A549 (cell line): ENCODE results near the gene FHL2. TPM values are rescaled to one million over a fixed set of nuclear protein-coding genes. Genes with fewer than 3 reads are reported as not detected.

Experiments used
- ATAC-seq, 2 experiments: fragments of 200-7000 bp in 1 of 2; fragments of >200 bp in 1 of 2; cut with Nextera tagmentation in 1 of 2; cut with Tn5 transposase in 1 of 2; 3 replicates each; pipeline versions ENCODE4 v1.8.0 to v1.9.1; 2018 to 2020; ENCODE audit warnings: mild to moderate bottlenecking in 1 of 2, moderate library complexity in 1 of 2
- CTCF ChIA-PET: fragments of 300-600 bp; sonication (Branson Sonifier 250); formaldehyde crosslinking; extraction: SDS; loops from one replicate; lab custom pipeline; 2021; ENCODE audit warnings: antibody characterized with exemption, inconsistent platforms; lab: Yijun Ruan, JAX
- POLR2A ChIA-PET: fragments of 350-600 bp; formaldehyde crosslinking; extraction: SDS; loops from one replicate; lab custom pipeline; 2021; ENCODE audit warnings: antibody characterized with exemption, inconsistent platforms; lab: Yijun Ruan, JAX
- DNase-seq, 2 experiments: peaks; one replicate each; pipeline versions ENCODE4 v3.0.0 to v3.0.0-alpha.2; 2011 to 2016; ENCODE audit warnings: low read depth in 1 of 2, low spot score in 1 of 2
- FAIRE-seq: peaks from 2 replicates; lab custom pipeline; 2011; peaks lifted over from hg19 to GRCh38; lab: Jason Lieb, UNC
- H3K27ac ChIP-seq, 2 experiments: fragments of >200 bp; sonication (Bioruptor Twin); formaldehyde crosslinking; 3 replicates each; pipeline ENCODE4 v1.5.1; 2016 to 2017
- H3K4me1 ChIP-seq: fragments of >200 bp; sonication (Bioruptor Twin); formaldehyde crosslinking; 3 replicates; pipeline ENCODE4 v1.6.1; 2016
- H3K4me2 ChIP-seq: fragments of >200 bp; sonication (Bioruptor Twin); formaldehyde crosslinking; 3 replicates; pipeline ENCODE4 v1.6.1; 2016
- H3K4me3 ChIP-seq: fragments of >200 bp; sonication (Bioruptor Twin); formaldehyde crosslinking; 3 replicates; pipeline ENCODE4 v1.5.1; 2016
- H3K9me3 ChIP-seq: fragments of >200 bp; sonication (Bioruptor Twin); formaldehyde crosslinking; 3 replicates; pipeline ENCODE4 v1.6.1; 2016
- BCL3 ChIP-seq: fragments of >200 bp; sonication (Bioruptor Twin); formaldehyde crosslinking; IDR thresholded peaks from 3 replicates; pipeline ENCODE4 v1.6.1; 2016
- CBX8 ChIP-seq: fragments of 200-600 bp; sonication (generic); IDR thresholded peaks from 2 replicates; pipeline ENCODE4 v1.6.1; 2016
- EHMT2 ChIP-seq: fragments of 200-600 bp; sonication (generic); IDR thresholded peaks from 2 replicates; pipeline ENCODE4 v1.6.1; 2016; ENCODE audit warnings: antibody characterized with exemption, low read depth, mild to moderate bottlenecking, moderate library complexity
- ESRRA ChIP-seq: fragments of 150-350 bp; IDR thresholded peaks from 2 replicates; pipeline ENCODE4 v1.6.1; 2014; ENCODE audit warnings: mild to moderate bottlenecking, low read length, borderline replicate concordance
- FOSB ChIP-seq: fragments of 250-450 bp; sonication (Bioruptor Pico); IDR thresholded peaks from 2 replicates; pipeline ENCODE4 v1.5.0; 2020; ENCODE audit warnings: mild to moderate bottlenecking, moderate library complexity
- HDAC2 ChIP-seq: fragments of 200-600 bp; sonication (generic); IDR thresholded peaks from 2 replicates; pipeline ENCODE4 v1.6.1; 2016
- HEYL ChIP-seq: fragments of 250-450 bp; sonication (Bioruptor Pico); IDR thresholded peaks from 2 replicates; pipeline ENCODE4 v1.8.0; 2021; ENCODE audit warnings: mild to moderate bottlenecking, moderate library complexity
- JUN ChIP-seq, 2 experiments: fragments of >200 bp; sonication (Bioruptor Twin); formaldehyde crosslinking; IDR thresholded peaks; 2 replicates in 1 of 2; 3 replicates in 1 of 2; pipeline ENCODE4 v1.6.1; 2016 to 2017
- KDM5A ChIP-seq: fragments of 200-600 bp; sonication (generic); IDR thresholded peaks from 2 replicates; pipeline ENCODE4 v1.6.1; 2016; ENCODE audit warnings: antibody characterized with exemption, mild to moderate bottlenecking
- MAFK ChIP-seq: fragments of 450-650 bp; IDR thresholded peaks from 2 replicates; pipeline ENCODE4 v1.6.1; 2014; ENCODE audit not compliant: partially characterized antibody
- NFE2L2 ChIP-seq: fragments of 150-350 bp; conservative IDR thresholded peaks from 2 replicates; pipeline ENCODE4 v1.6.1; 2014; ENCODE audit warnings: low read length
- NR3C1 ChIP-seq: fragments of >200 bp; sonication (Bioruptor Twin); formaldehyde crosslinking; IDR thresholded peaks from 3 replicates; pipeline ENCODE4 v1.6.1; 2017
- PBX3 ChIP-seq: IDR thresholded peaks from 2 replicates; pipeline ENCODE4 v1.6.1; 2012
- PHF8 ChIP-seq: fragments of 200-600 bp; sonication (generic); IDR thresholded peaks from 2 replicates; pipeline ENCODE4 v1.6.1; 2016; ENCODE audit warnings: low read depth, mild to moderate bottlenecking, antibody characterized with exemption, moderate library complexity, borderline replicate concordance
- RFX5 ChIP-seq: fragments of 450-650 bp; IDR thresholded peaks from 2 replicates; pipeline ENCODE4 v1.7.1; 2014; ENCODE audit warnings: antibody characterized with exemption, mild to moderate bottlenecking, moderate library complexity
- SMC3 ChIP-seq: fragments of >200 bp; sonication (Bioruptor Twin); formaldehyde crosslinking; IDR thresholded peaks from 3 replicates; pipeline ENCODE4 v1.6.1; 2018; ENCODE audit warnings: inconsistent platforms
- TFCP2L1 ChIP-seq: fragments of 250-450 bp; sonication (Bioruptor Pico); IDR thresholded peaks from 2 replicates; pipeline ENCODE4 v1.5.0; 2021; ENCODE audit warnings: mild to moderate bottlenecking
- TP53 ChIP-seq: fragments of 250-450 bp; sonication (Bioruptor Pico); IDR thresholded peaks from 2 replicates; pipeline ENCODE4 v1.5.0; 2021; ENCODE audit warnings: mild to moderate bottlenecking, moderate library complexity
- USF2 ChIP-seq: fragments of 450-650 bp; IDR thresholded peaks from 2 replicates; pipeline ENCODE4 v1.6.1; 2014; ENCODE audit warnings: antibody characterized with exemption
- WGBS: methylation state at CpG from one replicate; pipeline ENCODE4 v1.1.6; 2017; ENCODE audit errors: missing lambda C conversion rate; 5-methylcytosine and 5-hydroxymethylcytosine counted together
- polyA plus RNA-seq, 4 experiments: library from polyadenylated mRNA; depleted of rRNA in 3 of 4; stranded (reverse); fragments of >200 nt; fragmentation: RNase III in 1 of 4; extraction: RNeasy Plus Mini Kit Qiagen cat#74134 plus additional on column Dnase treatment in 1 of 4; gene quantifications; 2 replicates in 3 of 4; 3 replicates in 1 of 4; pipeline ENCODE4 v1.2.3, GENCODE V29; 2011 to 2017
- TF ChIP-seq, protein P1 (sequence below): fragments of 200-600 bp; sonication (generic); IDR thresholded peaks from 2 replicates; pipeline ENCODE4 v1.6.1; 2016; ENCODE audit warnings: antibody characterized with exemption, mild to moderate bottlenecking, moderate library complexity

The FHL2 gene
- polyA plus RNA-seq, 2 of the 4 experiments (the other 2 are of a cell fraction): 57.9 to 85.9 TPM

GRCh38 chr2:105445498-105445897 is 46.6 kb upstream of the FHL2 start:
- FAIRE-seq (no peak), ATAC-seq (no peak), DNase-seq (no peak)
- POLR2A ChIA-PET: no interaction called here
- Histone ChIP-seq H3K27ac (no peak overlapping the region), H3K4me3 (no peak overlapping the region), H3K9me3 (no peaks in the 10 kb centered on the region), H3K4me2 (no peak overlapping the region)
- 65% methylated on average over 5 of the region's 5 CpGs for WGBS
- CTCF ChIA-PET: no interaction called here
- TF ChIP-seq HDAC2: no peak
- no peak for TF ChIP-seq BCL3
- TF ChIP-seq TFCP2L1 (CRISPR knock-in tag): no peak
- no peak for TF ChIP-seq USF2
- TF ChIP-seq ESRRA: no peak
- no peak for TF ChIP-seq JUN (IDR thresholded peaks at IDR 0.05)
- peak; percentile 35 for TF ChIP-seq MAFK
- no peak for TF ChIP-seq EHMT2
- TF ChIP-seq, all 56 proteins: peak for 1
- peaks cover 8% of the 10 kb centered on the region for H3K4me1 ChIP-seq

DNA sequence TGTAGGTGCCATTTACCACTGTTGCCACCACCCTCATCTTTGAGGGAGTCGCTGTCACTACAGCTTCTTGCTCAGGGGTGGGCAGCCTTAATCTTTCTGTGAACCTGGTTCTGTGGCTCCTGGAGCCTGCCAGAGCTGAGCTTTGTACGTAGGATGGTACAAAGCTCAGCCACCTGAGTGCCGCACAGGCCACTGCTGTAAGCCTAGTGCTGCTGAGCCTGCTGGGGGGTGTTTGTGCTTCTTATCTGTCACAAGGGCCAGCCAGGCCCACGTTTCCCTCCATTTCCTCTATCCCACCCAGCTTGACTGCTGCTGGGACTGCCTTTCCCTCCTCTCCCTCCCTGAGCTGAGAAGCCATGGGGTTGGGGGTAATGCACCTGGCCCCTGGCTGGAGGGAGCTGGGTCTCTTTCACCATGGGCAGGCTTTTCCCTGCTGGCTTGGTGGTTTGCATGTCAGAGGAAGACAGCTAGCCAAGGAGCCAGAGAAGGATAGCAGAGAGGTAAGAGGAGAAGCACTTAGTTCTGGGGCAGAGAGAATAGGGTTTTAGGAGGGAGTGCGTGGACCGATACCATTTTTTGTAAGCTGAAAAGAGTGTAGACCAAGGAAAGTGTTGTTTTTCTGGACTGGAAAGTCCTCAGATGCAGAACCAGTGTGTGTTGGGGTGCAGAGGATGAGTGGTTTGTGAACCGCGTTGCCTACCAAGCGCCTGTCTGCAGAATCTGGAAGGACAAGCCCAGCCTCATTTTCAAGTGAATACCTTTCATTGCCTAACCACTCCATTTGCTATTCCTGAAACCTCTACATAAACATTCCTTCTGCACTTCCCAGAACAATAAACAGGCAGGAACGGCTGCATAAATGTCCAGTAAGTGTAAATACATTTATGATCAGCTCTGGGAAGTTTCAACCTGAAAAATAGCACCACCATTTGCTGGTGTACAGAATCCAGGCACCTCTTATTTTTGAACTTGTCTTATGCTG is 45.1 kb upstream of the FHL2 start:
- POLR2A ChIA-PET: no interaction called here
- no peak for TF ChIP-seq FOSB
- no peak for TF ChIP-seq PHF8
- TF ChIP-seq ESRRA: no peak
- TF ChIP-seq TP53 (CRISPR knock-in tag): no peak
- no peak for TF ChIP-seq HDAC2
- TF ChIP-seq KDM5A: no peak
- no peak for TF ChIP-seq RFX5
- TF ChIP-seq HEYL (CRISPR knock-in tag): no peak
- no peak for TF ChIP-seq CBX8
- no peak for TF ChIP-seq PBX3
- TF ChIP-seq SMC3: no peak
- TF ChIP-seq NR3C1: no peak
- TF ChIP-seq, protein P1, sequence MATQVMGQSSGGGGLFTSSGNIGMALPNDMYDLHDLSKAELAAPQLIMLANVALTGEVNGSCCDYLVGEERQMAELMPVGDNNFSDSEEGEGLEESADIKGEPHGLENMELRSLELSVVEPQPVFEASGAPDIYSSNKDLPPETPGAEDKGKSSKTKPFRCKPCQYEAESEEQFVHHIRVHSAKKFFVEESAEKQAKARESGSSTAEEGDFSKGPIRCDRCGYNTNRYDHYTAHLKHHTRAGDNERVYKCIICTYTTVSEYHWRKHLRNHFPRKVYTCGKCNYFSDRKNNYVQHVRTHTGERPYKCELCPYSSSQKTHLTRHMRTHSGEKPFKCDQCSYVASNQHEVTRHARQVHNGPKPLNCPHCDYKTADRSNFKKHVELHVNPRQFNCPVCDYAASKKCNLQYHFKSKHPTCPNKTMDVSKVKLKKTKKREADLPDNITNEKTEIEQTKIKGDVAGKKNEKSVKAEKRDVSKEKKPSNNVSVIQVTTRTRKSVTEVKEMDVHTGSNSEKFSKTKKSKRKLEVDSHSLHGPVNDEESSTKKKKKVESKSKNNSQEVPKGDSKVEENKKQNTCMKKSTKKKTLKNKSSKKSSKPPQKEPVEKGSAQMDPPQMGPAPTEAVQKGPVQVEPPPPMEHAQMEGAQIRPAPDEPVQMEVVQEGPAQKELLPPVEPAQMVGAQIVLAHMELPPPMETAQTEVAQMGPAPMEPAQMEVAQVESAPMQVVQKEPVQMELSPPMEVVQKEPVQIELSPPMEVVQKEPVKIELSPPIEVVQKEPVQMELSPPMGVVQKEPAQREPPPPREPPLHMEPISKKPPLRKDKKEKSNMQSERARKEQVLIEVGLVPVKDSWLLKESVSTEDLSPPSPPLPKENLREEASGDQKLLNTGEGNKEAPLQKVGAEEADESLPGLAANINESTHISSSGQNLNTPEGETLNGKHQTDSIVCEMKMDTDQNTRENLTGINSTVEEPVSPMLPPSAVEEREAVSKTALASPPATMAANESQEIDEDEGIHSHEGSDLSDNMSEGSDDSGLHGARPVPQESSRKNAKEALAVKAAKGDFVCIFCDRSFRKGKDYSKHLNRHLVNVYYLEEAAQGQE: no peak
- TF ChIP-seq MAFK: no peak
- TF ChIP-seq NFE2L2: no peak

More for the DNA sequence above, 45.1 kb upstream of the FHL2 start:
- H3K4me1 ChIP-seq: peaks cover 7% of the 10 kb centered on the region
- no peaks in the 10 kb centered on the region for H3K9me3 ChIP-seq
- ATAC-seq (no peak), DNase-seq (no peak), FAIRE-seq (no peak)
- no peak overlapping the region for H3K4me3 ChIP-seq
- WGBS: 71% methylated on average over 8 of the region's 10 CpGs
- CTCF ChIA-PET: interaction anchor here (0.9 to 1.7 kb wide), 5 partner anchors 9 to 87 kb away, joined by 3 to 9 read pairs (median 3); no protein-coding TSS in a partner anchor
- H3K27ac ChIP-seq: no peak overlapping the region
- H3K4me2 ChIP-seq: no peak overlapping the region
